CD14-positive monocyte (primary cell): ENCODE data around the gene THSD4. TPM values are rescaled to one million over a fixed set of nuclear protein-coding genes. Genes with fewer than 3 reads are reported as not detected.
A peak's percentile ranks its signal among the peaks of the same experiment; 100 is the strongest.

Experiments
- DNase-seq, 3 donors: peaks; one replicate each; pipeline ENCODE4 v3.0.0-alpha.2; 2011 to 2022
- H2AFZ ChIP-seq: 2 replicates; pipeline ENCODE4 v1.6.0; 2012; ENCODE audit warnings: mild to moderate bottlenecking, low read depth, low read length, inconsistent platforms; ENCODE audit not compliant: insufficient read depth, poor library complexity, severe bottlenecking
- H3K27ac ChIP-seq, 2 donors: 1 replicate in 1 of 2; 2 replicates in 1 of 2; pipeline ENCODE4 v1.5.1; 2012 to 2013; ENCODE audit warnings: low read length in 2 of 2, control low read depth in 1 of 2, inconsistent platforms in 1 of 2, low read depth in 1 of 2, mild to moderate bottlenecking in 1 of 2
- H3K27me3 ChIP-seq, 2 donors: one replicate each; pipeline versions ENCODE4 v1.6.0 to v1.6.1; 2011 to 2013; ENCODE audit warnings: low read length in 2 of 2; ENCODE audit not compliant: control insufficient read depth in 2 of 2, insufficient read depth in 2 of 2
- H3K36me3 ChIP-seq, 2 donors: replicated peaks in 1 of 2; 1 replicate in 1 of 2; 2 replicates in 1 of 2; pipeline versions ENCODE4 v1.5.1 to v1.6.1; 2012 to 2013; ENCODE audit warnings: low read length in 2 of 2, control low read depth in 1 of 2, inconsistent platforms in 1 of 2, mild to moderate bottlenecking in 1 of 2; ENCODE audit not compliant: insufficient read depth in 2 of 2, control insufficient read depth in 1 of 2
- H3K4me1 ChIP-seq, 2 donors: 1 replicate in 1 of 2; 2 replicates in 1 of 2; pipeline versions ENCODE4 v1.5.1 to v1.6.1; 2012 to 2013; ENCODE audit warnings: low read length in 2 of 2, control low read depth in 1 of 2, inconsistent platforms in 1 of 2, mild to moderate bottlenecking in 1 of 2, moderate library complexity in 1 of 2; ENCODE audit not compliant: insufficient read depth in 2 of 2, control insufficient read depth in 1 of 2
- H3K4me2 ChIP-seq: replicated peaks from 2 replicates; pipeline ENCODE3; 2012; ENCODE audit warnings: low read length, moderate library complexity, mild to moderate bottlenecking; ENCODE audit not compliant: poor library complexity, severe bottlenecking; ENCODE audit errors: extremely low read depth
- H3K4me3 ChIP-seq, 3 experiments: fragments of 200-600 bp in 1 of 3; sonication (generic) in 1 of 3; replicated peaks in 1 of 3; 1 replicate in 2 of 3; 2 replicates in 1 of 3; pipeline ENCODE4 v1.5.1; 2011 to 2013; ENCODE audit warnings: low read length in 3 of 3, mild to moderate bottlenecking in 3 of 3, control low read depth in 2 of 3, low read depth in 2 of 3, inconsistent platforms in 1 of 3, moderate library complexity in 1 of 3
- H3K79me2 ChIP-seq: 2 replicates; pipeline ENCODE4 v1.6.0; 2012; ENCODE audit warnings: mild to moderate bottlenecking, control low read depth, inconsistent platforms, low read length, moderate library complexity; ENCODE audit not compliant: insufficient read depth
- H3K9ac ChIP-seq: 2 replicates; pipeline ENCODE4 v1.6.0; 2017; ENCODE audit warnings: low read length, mild to moderate bottlenecking; ENCODE audit not compliant: insufficient read depth, poor library complexity, severe bottlenecking
- H3K9me3 ChIP-seq, 2 donors: replicated peaks in 1 of 2; 1 replicate in 1 of 2; 2 replicates in 1 of 2; pipeline versions ENCODE4 v1.5.1 to v1.6.1; 2012 to 2013; ENCODE audit warnings: low read length in 2 of 2, control low read depth in 1 of 2; ENCODE audit not compliant: control insufficient read depth in 1 of 2, insufficient read depth in 1 of 2
- H4K20me1 ChIP-seq: 2 replicates; pipeline ENCODE4 v1.6.0; 2012; ENCODE audit warnings: mild to moderate bottlenecking, low read length, control low read depth, moderate library complexity; ENCODE audit not compliant: insufficient read depth
- H3K27ac Mint-ChIP-seq, 7 donors: one replicate each; pipeline ENCODE4 v1.8.0; 2020; ENCODE audit warnings: mild to moderate bottlenecking in 7 of 7, mixed read lengths in 7 of 7, moderate library complexity in 6 of 7, inconsistent platforms in 2 of 7
- H3K27me3 Mint-ChIP-seq, 3 donors: one replicate each; pipeline ENCODE4 v1.8.0; 2021 to 2022; ENCODE audit warnings: low read depth in 3 of 3, mild to moderate bottlenecking in 3 of 3, mixed read lengths in 3 of 3, moderate library complexity in 3 of 3, inconsistent platforms in 1 of 3
- H3K36me3 Mint-ChIP-seq, 2 donors: one replicate each; pipeline ENCODE4 v1.8.0; 2020; ENCODE audit warnings: mixed read lengths in 2 of 2, inconsistent platforms in 1 of 2, mild to moderate bottlenecking in 1 of 2
- H3K4me1 Mint-ChIP-seq: one replicate; pipeline ENCODE4 v1.8.0; 2020; ENCODE audit warnings: mild to moderate bottlenecking, mixed read lengths
- H3K4me3 Mint-ChIP-seq, 2 donors: one replicate each; pipeline ENCODE4 v1.8.0; 2020; ENCODE audit warnings: mild to moderate bottlenecking in 2 of 2, mixed read lengths in 2 of 2, moderate library complexity in 1 of 2
- H3K9me3 Mint-ChIP-seq, 7 donors: one replicate each; pipeline ENCODE4 v1.8.0; 2020 to 2022; ENCODE audit warnings: mixed read lengths in 7 of 7, mild to moderate bottlenecking in 6 of 7, moderate library complexity in 6 of 7, inconsistent platforms in 2 of 7
- WGBS: methylation state at CpG from one replicate; pipeline ENCODE4 v1.1.5; 2013; ENCODE audit warnings: missing lambda C conversion rate; ENCODE audit not compliant: insufficient coverage; 5-methylcytosine and 5-hydroxymethylcytosine counted together
- intact Hi-C, 2 donors: fragments of 100-400 bp; cut with micrococcal nuclease; formaldehyde crosslinking; loops; one replicate each; pipeline versions ENCODE4 v1.15.0 to v1.15.1; 2023
- polyA plus RNA-seq, 3 donors: library from polyadenylated mRNA; depleted of rRNA in 1 of 3; unstranded in 2 of 3; stranded (reverse) in 1 of 3; fragments of 300-500 nt in 2 of 3; fragments of >200 nt in 1 of 3; fragmentation: Illumina TruSeq in 2 of 3; gene quantifications; 1 replicate in 2 of 3; 2 replicates in 1 of 3; pipeline ENCODE4 v1.2.3, GENCODE V29; 2012 to 2021
- TF ChIP-seq, protein P1 (sequence below): fragments of 200-600 bp; IDR thresholded peaks from one replicate; pipeline ENCODE4 v1.8.0; 2022; ENCODE audit warnings: antibody characterized with exemption, mild to moderate bottlenecking

THSD4 gene
- polyA plus RNA-seq, 3 donors: not detected

GRCh38 chr15:71248386-71248785, 133.1 kb downstream of the THSD4 start:
- H3K27me3 ChIP-seq: no peaks in the 10 kb centered on the region
- DNase-seq: no peak
- H3K27me3 Mint-ChIP-seq: peaks cover 2 to 4% (median 3%) of the 10 kb centered on the region in 3 donors
- H3K9me3 ChIP-seq: no peaks in the 10 kb centered on the region
- H3K4me1 ChIP-seq: no peaks in the 10 kb centered on the region
- 90% methylated on average over 1 of the region's 3 CpGs for WGBS
- no peak overlapping the region for H3K9ac ChIP-seq
- H3K36me3 Mint-ChIP-seq: no peaks in the 10 kb centered on the region
- no peaks in the 10 kb centered on the region for H3K36me3 ChIP-seq
- no peak overlapping the region for H3K27ac ChIP-seq
- no peak overlapping the region for H3K4me2 ChIP-seq
- no peaks in the 10 kb centered on the region for H3K79me2 ChIP-seq
- peaks cover 0 to 3% (median 0%) of the 10 kb centered on the region in 7 donors for H3K9me3 Mint-ChIP-seq
- H3K4me1 Mint-ChIP-seq: no peaks in the 10 kb centered on the region
- TF ChIP-seq, protein P1, sequence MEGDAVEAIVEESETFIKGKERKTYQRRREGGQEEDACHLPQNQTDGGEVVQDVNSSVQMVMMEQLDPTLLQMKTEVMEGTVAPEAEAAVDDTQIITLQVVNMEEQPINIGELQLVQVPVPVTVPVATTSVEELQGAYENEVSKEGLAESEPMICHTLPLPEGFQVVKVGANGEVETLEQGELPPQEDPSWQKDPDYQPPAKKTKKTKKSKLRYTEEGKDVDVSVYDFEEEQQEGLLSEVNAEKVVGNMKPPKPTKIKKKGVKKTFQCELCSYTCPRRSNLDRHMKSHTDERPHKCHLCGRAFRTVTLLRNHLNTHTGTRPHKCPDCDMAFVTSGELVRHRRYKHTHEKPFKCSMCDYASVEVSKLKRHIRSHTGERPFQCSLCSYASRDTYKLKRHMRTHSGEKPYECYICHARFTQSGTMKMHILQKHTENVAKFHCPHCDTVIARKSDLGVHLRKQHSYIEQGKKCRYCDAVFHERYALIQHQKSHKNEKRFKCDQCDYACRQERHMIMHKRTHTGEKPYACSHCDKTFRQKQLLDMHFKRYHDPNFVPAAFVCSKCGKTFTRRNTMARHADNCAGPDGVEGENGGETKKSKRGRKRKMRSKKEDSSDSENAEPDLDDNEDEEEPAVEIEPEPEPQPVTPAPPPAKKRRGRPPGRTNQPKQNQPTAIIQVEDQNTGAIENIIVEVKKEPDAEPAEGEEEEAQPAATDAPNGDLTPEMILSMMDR: no peak
- H3K27ac Mint-ChIP-seq: peak overlapping the region in 1 of 7 donors; percentile 72
- no peak overlapping the region for H3K4me3 Mint-ChIP-seq
- H2AFZ ChIP-seq: no peak overlapping the region
- no peaks in the 10 kb centered on the region for H4K20me1 ChIP-seq
- H3K4me3 ChIP-seq: no peak overlapping the region
- intact Hi-C loops: no loop called here

DNA sequence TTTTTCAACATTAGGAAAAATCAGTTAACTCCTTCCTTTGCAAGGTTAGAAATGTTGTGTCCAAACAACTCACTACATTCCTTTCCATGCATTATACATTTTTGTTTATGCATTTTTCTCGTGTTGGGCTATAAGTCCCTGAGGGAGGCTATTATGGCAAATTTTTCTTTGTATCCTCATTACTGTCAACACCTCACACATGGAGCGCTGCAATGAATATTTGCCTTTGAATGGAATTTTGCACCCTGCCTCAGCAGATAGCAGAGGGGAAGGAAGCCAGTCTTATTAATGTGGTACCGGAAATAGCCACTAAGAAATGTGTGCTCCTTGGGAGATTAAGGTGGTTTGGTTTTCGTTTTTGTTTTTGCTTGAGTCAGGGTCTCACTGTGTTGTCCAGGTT, 134.7 kb downstream of the THSD4 start:
- no peak overlapping the region for H3K27ac Mint-ChIP-seq
- no peaks in the 10 kb centered on the region for H3K27me3 ChIP-seq
- H3K4me2 ChIP-seq: no peak overlapping the region

More for the DNA sequence above, 134.7 kb downstream of the THSD4 start:
- DNase-seq: no peak
- Mint-ChIP-seq H3K27me3 (peaks cover 2 to 5% (median 3%) of the 10 kb centered on the region in 3 donors), H3K4me3 (no peak overlapping the region), H3K4me1 (no peaks in the 10 kb centered on the region), H3K36me3 (no peaks in the 10 kb centered on the region), H3K9me3 (peaks cover 0 to 3% (median 0%) of the 10 kb centered on the region in 7 donors)
- H4K20me1 ChIP-seq: no peaks in the 10 kb centered on the region
- no peaks in the 10 kb centered on the region for H3K4me1 ChIP-seq
- H3K27ac ChIP-seq: no peak overlapping the region
- no peaks in the 10 kb centered on the region for H3K9me3 ChIP-seq
- H3K4me3 ChIP-seq: no peak overlapping the region
- H3K9ac ChIP-seq: no peak overlapping the region
- no CpG with 5 or more reads among the region's 4 CpGs for WGBS
- TF ChIP-seq, protein P1: no peak
- intact Hi-C loops: loop anchor here in 1 of 2 donors (10.0 kb wide), 1 partner anchor 65 kb away; no protein-coding TSS in a partner anchor
- H3K79me2 ChIP-seq: no peaks in the 10 kb centered on the region
- H3K36me3 ChIP-seq: no peaks in the 10 kb centered on the region
- no peak overlapping the region for H2AFZ ChIP-seq
